ENCODE measurements around the gene TRPV4.

TRPV4 gene

GRCh38 chr12:109739747-109740693 lies 93.2 kb downstream of the TRPV4 start:
- no peak for DNase-seq (ENCODE audit: low spot score)

GRCh38 chr12:109738878-109739665 lies 94.1 kb downstream of the TRPV4 start:
- DNase-seq (ENCODE audit: low spot score): no peak

GRCh38 chr12:109738209-109738608 lies 95.0 kb downstream of the TRPV4 start:
- DNase-seq (ENCODE audit: low spot score): no peak

GRCh38 chr12:109737631-109738030 lies 95.6 kb downstream of the TRPV4 start:
- no peak for DNase-seq (ENCODE audit: low spot score)

- DNase-seq (ENCODE audit: low spot score): no peak
Measured at GRCh38 chr12:109737126-109737525, 96.1 kb downstream of the TRPV4 start.

GRCh38 chr12:109736552-109737108 lies 96.6 kb downstream of the TRPV4 start:
- DNase-seq (ENCODE audit: low spot score): no peak

- DNase-seq (ENCODE audit: low spot score): no peak
Measured at GRCh38 chr12:109735825-109736551, 97.2 kb downstream of the TRPV4 start.

GRCh38 chr12:109735051-109735521 lies 98.1 kb downstream of the TRPV4 start:
- no peak for DNase-seq (ENCODE audit: low spot score)

GRCh38 chr12:109734219-109735000 lies 98.8 kb downstream of the TRPV4 start:
- DNase-seq (ENCODE audit: low spot score): no peak
